NCI-H1417 treated with DMSO at 0.1 percent for 48 hours (cell line): ENCODE data around the gene KLHL35.

Experiments
- DNase-seq: peaks from one replicate; lab custom pipeline; 2025; lab: John Stamatoyannopoulos, UW

KLHL35 gene

GRCh38 chr11:75432911-75433321 lies at the start of gene KLHL35:
Gene KLHL35 (minus strand): TSS chr11:75433203. CDS start chr11:75430629, 2,574 bp downstream.
- DNase-seq, result no peak

- no peak for DNase-seq
These were observed 49.1 kb upstream of the KLHL35 start for GRCh38 chr11:75481922-75482606.

GRCh38 chr11:75481223-75481921 lies 48.4 kb upstream of the KLHL35 start:
- DNase-seq, result no peak

GRCh38 chr11:75480185-75481175 lies 47.5 kb upstream of the KLHL35 start:
- no peak for DNase-seq

GRCh38 chr11:75479597-75480145 lies 46.7 kb upstream of the KLHL35 start:
- DNase-seq, result no peak

GRCh38 chr11:75478783-75479596 lies 46.0 kb upstream of the KLHL35 start:
- no peak for DNase-seq

- no peak for DNase-seq
These were observed 44.6 kb upstream of the KLHL35 start for GRCh38 chr11:75477614-75477935.

- DNase-seq, result no peak
These were observed 44.0 kb upstream of the KLHL35 start for GRCh38 chr11:75476739-75477613.

- DNase-seq, result no peak
These were observed 43.0 kb upstream of the KLHL35 start for GRCh38 chr11:75475767-75476650.

- no peak for DNase-seq
These were observed 42.1 kb upstream of the KLHL35 start for GRCh38 chr11:75474878-75475766.

- no peak for DNase-seq
These were observed 41.2 kb upstream of the KLHL35 start for GRCh38 chr11:75474240-75474639.

GRCh38 chr11:75473684-75474083 lies 40.7 kb upstream of the KLHL35 start:
- no peak for DNase-seq

GRCh38 chr11:75472081-75472732 lies 39.2 kb upstream of the KLHL35 start:
- no peak for DNase-seq

GRCh38 chr11:75471176-75471973 lies 38.4 kb upstream of the KLHL35 start:
- no peak for DNase-seq

GRCh38 chr11:75470476-75471080 lies 37.6 kb upstream of the KLHL35 start:
- DNase-seq, result no peak

GRCh38 chr11:75469785-75470405 lies 36.9 kb upstream of the KLHL35 start:
- no peak for DNase-seq
